ENCODE results near the gene PLEKHN1. TPM values are rescaled to one million over a fixed set of nuclear protein-coding genes. Genes with fewer than 3 reads are reported as not detected.
A peak's percentile ranks its signal among the peaks of the same experiment; 100 is the strongest.

Gene PLEKHN1
- 0.39 TPM for total RNA-seq
- long read RNA-seq: 0 reads

- no peak for DNase-seq (ENCODE audit: low spot score)
These were observed at the start of gene PLEKHN1 for GRCh38 chr1:966135-966703. PLEKHN1 (plus strand) TSS chr1:966482; CDS start chr1:966532, 50 bp downstream.

- no peak for DNase-seq (ENCODE audit: low spot score)
These were observed 49.2 kb upstream of the PLEKHN1 start for GRCh38 chr1:917076-917459.

- DNase-seq (ENCODE audit: low spot score): no peak
These were observed 48.7 kb upstream of the PLEKHN1 start for GRCh38 chr1:917466-918091.

- no peak for DNase-seq (ENCODE audit: low spot score)
These were observed 47.9 kb upstream of the PLEKHN1 start for GRCh38 chr1:918353-918752.

- no peak for DNase-seq (ENCODE audit: low spot score)
These were observed 47.4 kb upstream of the PLEKHN1 start for GRCh38 chr1:918843-919242.

- DNase-seq (ENCODE audit: low spot score): no peak
These were observed 46.9 kb upstream of the PLEKHN1 start for GRCh38 chr1:919271-919872.

- no peak for DNase-seq (ENCODE audit: low spot score)
These were observed 46.3 kb upstream of the PLEKHN1 start for GRCh38 chr1:920010-920409.

- no peak for DNase-seq (ENCODE audit: low spot score)
These were observed 45.8 kb upstream of the PLEKHN1 start for GRCh38 chr1:920521-920920.

GRCh38 chr1:921011-921837 is 45.1 kb upstream of the PLEKHN1 start:
- DNase-seq (ENCODE audit: low spot score): no peak

- peak; percentile 94 for DNase-seq (ENCODE audit: low spot score)
These were observed 42.9 kb upstream of the PLEKHN1 start, which contains the start of gene SAMD11 for GRCh38 chr1:923131-923990. SAMD11 (plus strand) TSS chr1:923923; CDS start chr1:924432, 509 bp downstream.

- no peak for DNase-seq (ENCODE audit: low spot score)
These were observed 42.2 kb upstream of the PLEKHN1 start for GRCh38 chr1:923991-924655.

- DNase-seq (ENCODE audit: low spot score): no peak
These were observed 41.4 kb upstream of the PLEKHN1 start for GRCh38 chr1:924656-925560.

- no peak for DNase-seq (ENCODE audit: low spot score)
These were observed 40.5 kb upstream of the PLEKHN1 start for GRCh38 chr1:925561-926421.

GRCh38 chr1:927234-927633 is 39.0 kb upstream of the PLEKHN1 start:
- no peak for DNase-seq (ENCODE audit: low spot score)

- DNase-seq (ENCODE audit: low spot score): no peak
These were observed 38.5 kb upstream of the PLEKHN1 start for GRCh38 chr1:927748-928147.

- no peak for DNase-seq (ENCODE audit: low spot score)
These were observed 37.2 kb upstream of the PLEKHN1 start for GRCh38 chr1:928825-929661.

Data from mesenteric fat pad (tissue), 1 donor.